SKM-1 treated with dmso at 0.1 percent for 144 hours (cell line): ENCODE measurements around the gene IL37.
"Not testable (repeated sequence)": the region's sequence is repeated elsewhere in the genome, so short reads cannot be mapped to it uniquely, and the experiment has no call there.

Source experiments
- DNase-seq: peaks from one replicate; lab custom pipeline; 2025; ENCODE audit not compliant: unreplicated experiment; lab: John Stamatoyannopoulos, UW

IL37 gene

DNA sequence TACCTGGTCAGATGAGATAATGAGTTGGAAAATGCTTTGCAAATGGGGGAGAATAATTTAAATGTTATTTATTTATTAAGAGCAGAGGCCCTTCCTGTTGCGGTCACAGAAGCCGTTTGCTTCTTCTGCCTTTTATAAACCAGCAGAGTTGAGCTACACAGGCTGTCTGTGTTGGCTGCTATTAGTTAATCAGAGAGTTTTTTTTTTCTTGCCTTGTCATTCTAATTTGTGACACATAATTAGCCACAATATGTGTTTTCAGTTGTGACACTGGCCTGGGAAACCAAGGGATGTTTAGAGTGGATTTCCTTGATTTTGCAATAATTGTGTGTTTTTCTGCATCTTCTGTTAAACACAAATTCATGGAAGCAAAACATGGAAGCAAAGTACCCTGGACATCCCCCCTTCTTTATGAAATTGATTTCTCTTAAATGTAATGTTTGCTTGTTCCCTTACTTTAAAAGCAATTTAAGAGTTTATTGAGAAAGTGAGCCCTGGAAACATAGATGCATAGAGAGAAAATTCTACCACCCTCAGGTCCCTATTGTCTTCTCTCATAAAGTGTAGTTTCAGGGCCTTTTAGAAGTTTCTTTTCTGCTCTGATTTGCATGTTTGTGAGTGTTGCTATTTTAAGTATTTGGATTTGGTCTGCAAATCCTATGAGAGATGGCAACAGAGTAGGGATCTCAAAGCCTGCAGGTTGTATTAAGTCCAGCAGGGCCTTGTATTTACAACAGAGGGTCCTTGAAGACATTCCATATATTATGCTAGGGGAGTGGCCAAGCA, 22.8 kb upstream of the IL37 start:
- no peak for DNase-seq

DNA sequence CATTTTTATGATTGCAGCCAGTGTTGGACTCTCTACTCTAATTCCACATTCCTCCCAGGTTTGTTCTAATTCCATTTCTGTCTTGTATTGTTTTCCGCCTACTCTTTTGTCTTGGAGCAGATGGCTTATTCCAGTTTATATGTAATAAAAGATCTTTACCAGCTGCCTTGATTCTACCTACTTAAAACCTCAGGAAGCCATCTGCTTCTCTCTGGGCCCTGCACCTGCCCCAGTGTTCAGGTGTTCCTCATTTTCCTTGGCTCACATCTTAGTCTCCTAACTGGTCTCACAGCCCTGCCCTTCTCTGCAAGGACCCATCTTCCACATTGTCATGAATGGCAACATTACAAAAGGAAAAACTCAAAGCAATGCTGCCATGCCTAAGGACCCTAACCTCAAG, 21.0 kb upstream of the IL37 start:
- no peak for DNase-seq

DNA sequence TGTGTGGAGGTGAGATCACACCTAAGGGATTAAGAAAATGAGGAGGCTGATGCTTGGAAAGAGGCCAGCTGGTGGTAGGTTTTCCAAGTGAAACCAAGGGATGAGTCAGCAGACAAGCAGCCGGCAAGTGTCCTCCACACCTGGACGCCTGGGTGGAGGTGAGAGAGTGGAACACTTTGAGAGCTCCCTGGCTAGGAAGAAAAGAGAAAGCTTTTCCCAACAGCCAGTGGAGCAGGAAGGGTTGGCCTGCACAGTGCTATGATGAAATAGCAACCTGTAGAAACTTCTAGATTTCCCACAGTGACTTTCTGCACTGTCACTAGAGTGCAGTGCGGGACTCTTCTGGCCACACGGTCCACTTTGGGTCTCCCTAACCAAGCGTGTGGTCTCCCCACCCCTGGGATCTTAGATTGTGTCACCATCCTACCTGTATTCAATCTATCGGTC, 19.6 kb upstream of the IL37 start:
- DNase-seq = no peak

DNA sequence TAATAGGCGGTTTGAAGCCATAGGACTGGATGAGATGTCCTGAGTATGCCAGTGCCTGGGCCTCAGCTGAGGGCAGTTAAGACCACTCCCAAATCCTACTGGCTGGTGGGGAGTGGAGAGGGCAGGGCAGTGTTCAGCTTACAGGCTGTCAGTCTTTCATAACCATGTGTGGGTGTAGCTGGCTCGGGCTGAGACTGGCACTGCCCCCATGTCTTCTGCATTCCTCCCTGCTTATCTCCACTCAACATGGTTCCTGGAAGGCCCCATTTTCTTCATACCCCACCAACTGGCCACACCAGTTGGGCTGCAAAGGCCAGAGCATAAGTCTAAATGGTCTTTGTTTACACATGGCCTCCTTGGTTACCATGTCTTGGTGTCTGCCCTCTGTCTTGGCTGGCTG, 17.2 kb upstream of the IL37 start:
- no peak for DNase-seq

DNA sequence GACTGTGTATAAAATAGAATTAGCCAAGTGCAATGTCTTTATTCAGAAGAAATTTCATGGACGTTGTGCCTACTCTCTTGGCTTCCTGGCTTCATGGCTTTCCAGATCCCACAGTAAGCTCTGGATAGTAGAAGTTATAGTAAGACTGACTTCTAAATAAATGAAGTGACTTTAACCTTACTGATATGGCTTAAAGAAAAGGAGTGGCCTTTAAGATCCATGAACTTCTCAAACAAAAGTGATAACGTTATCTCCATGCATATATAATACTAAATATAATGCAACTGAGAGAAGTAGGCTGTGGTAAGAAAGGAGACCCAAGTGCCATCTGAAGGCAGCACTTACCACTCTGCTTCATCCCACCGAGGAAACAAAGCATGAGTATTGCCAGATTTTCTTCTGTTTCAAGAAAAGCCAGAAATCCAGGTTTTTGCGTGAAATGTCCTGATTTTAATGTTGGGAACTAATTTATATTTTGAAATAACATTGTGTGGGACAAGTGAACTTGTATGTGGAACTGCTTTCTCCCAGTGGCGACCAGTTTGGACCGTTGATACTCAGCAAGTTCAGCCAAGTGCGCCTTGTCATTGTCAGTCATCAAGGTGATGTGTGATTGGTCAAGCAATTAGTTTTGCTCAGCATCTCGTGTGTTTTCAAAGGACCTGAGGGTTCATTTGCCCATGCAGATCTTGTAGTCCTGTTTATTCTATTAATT, 13.9 kb upstream of the IL37 start:
- DNase-seq = no peak

DNA sequence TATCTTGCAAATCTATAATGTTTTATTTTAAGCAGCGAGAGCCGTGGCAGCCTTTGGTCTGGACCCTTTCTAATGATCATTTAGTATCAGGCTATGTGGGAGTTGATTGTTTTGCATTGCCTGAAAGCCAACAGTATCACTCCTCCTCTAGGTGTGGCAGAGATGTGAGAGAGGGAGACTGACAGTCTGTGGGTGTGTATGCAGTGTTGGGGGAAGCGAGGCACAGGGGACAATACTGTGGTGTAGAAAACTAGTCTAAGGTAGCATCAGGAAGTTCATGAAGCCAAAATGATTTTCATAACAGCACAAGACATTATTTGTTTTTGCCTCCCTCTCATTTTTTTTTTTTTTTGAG, 13.4 kb upstream of the IL37 start:
- DNase-seq = no peak

DNA sequence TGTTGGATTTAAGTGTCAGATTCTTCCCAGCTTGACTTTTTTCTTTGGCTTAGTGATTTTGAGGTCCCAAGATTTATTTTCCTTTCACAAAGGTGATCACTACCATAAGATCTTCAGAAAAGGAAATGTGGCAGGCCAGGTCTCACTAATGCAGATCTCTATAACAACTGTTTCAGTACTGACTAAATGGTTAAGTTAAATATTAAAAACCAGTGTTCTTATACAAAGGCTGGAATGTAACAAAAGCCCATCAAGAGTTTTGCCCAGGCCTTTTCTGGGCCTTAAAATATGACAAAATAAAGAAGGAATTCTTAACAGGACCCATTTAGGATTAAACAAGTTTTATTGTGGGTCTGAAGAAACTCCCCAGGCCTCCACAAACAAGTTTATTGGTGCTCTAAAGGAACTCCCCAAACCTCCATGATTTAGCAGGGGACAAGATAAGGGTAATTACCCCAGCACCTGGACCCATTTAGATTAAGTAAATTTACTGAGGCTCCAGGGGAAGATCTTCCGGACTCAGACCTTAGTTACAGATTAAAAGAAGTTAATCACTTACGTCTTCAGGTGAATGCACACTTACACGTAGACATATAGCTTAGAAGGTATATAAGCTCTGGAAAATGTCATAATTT, 9.4 kb upstream of the IL37 start:
- not testable (repeated sequence) for DNase-seq

DNA sequence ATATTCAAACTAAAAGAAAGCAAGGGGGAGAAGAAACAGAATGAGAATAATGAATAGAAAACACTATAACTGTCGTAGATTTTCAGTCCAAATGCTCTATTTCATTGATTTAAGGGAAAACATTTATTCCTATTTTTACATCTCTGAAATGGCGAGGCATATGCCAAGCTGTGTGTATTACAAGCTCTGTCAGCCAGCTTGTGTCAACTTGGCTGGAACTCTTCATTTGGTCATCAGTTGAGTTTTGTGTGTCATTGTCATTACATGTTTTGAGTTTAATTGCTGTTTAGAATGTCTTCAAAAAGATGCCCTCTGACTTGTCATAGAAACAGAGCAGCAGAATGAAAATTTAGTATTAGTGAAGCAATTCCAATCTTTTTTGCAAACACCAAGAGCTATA, 8.1 kb upstream of the IL37 start:
- no peak for DNase-seq

DNA sequence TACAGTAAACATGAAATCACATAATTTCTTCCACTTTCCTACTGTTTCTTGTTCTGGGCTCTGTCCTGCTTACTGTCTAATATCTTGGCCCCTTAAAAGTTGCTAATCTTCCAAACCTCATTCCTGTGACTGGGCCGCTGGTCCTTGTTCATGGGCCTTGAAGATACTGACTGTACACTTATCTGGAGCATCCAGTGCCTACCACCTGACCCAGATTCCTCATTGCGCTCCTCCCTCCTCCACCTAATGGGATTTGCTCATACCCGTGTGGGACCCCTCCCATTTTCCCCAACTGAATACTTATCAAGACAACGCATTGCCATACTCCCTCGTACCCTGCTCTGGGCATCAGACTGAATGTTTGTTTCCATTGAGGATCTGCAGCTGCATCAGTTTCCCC, 6.1 kb upstream of the IL37 start:
- DNase-seq = no peak

DNA sequence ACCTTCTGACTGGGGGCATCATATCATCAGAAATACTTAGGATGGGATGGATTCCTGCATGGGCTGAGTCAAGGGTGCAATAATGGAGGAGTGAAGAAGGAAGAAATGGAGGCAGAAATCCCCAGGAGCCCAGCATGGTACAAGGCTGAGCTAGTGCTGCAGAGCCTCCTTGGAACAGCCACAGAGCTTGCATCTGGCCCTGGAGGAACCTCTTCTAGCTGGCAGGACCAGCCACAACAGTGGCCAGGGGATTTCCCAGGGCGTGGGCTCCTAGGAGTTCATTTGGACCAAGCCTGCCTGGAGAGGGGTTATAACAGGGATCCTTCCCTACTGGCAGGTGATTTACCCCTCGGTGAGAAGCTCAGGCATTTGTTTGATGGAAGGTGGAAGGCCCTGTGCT, 4.7 kb upstream of the IL37 start:
- no peak for DNase-seq

DNA sequence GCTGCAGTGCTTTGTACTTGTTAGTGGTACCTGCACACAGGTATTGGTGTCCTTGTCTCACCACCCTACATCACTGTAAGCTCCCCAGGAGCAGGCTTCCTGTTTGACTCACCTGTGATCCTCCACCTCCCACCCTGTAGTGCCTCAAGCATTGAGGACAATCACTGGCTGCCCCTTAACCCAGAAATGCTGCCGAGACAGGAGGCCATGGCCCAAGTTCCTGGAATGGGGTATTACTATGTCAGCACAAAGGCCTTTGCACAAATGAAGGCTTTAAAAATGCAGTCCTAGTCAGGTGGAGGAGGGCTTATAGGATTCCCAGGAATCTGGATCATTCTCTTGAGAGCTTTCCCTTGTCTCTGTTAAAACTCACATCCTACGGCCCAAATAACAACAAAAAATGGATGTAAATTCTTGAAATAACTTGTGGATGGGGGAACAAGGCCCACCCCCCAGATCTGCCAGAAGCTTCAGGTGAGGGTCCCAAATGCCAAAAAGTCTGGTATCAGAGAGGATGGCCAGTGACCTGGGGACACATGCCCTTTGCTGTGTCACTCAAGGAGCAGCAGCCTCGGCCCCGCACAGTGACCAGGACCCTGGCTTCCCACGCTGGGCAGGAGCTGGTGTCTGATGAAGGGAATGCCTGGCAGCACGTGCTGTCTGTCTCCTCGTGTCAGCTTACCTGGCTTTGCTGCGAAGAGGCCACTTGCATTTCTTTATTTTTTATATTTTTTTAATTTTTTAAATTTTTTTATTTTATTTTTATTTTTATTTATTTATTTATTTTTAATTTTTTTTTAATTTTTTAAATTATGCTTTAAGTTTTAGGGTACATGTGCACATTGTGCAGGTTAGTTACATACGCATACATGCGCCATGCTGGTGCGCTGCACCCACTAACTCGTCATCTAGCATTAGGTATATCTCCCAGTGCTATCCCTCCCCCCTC, 3.7 kb upstream of the IL37 start:
- DNase-seq = no peak

DNA sequence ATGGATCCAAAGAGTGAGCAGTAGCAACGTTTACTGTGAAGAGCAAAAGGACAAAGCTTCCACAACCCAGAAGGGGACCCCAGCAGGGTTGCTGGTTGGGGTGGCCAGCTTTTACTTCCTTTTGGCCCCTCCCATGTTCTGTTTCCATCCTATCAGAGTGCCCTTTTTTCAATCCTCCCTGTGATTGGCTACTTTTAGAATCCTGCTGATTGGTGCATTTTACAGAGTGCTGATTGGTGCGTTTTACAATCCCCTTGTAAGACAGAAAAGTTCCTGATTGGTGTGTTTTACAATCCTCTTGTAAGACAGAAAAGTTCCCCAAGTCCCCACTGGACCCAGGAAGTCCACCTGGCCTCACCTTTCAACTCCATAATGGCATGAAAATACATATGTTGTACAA, 2.4 kb upstream of the IL37 start:
- DNase-seq = not testable (repeated sequence)

DNA sequence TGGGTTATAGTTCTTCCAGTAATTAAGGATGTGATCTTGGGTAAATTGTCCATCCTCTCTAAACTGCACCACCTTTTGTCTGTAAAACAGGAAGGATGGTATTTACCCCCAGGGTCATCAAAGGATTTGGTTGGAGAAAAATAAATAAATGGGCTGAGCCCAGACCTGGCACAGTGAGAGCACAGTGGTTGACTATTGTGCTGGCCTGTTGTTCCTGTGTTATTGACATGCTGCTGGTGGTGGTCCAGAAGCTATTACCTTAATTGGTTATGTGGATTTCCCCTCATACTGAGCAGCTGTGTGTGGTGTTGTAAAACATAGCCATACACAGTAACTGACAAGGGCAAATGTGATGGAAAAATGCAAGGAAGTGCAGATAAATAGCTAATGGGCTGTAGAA, 746 bp upstream of the IL37 start:
- no peak for DNase-seq

DNA sequence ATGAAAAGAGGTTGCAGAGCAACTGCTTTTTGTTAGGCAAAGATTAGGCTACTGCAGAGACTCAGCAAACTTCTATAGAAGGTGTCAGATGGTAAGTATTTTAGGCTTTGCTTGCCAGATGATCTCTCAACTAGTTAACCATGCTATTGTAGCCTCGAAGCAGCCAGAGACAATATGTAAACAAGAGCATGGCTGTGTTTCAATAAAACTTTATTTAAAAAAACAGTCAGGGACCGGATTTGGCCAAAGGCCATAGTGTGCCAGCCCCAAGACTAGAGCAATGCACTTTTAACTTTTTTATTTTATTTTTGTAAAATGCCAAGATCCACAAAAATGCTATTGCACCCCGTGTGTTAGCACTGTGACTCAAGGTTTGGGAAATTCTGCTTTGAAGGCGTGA, 1.4 kb downstream of the IL37 start:
- no peak for DNase-seq

DNA sequence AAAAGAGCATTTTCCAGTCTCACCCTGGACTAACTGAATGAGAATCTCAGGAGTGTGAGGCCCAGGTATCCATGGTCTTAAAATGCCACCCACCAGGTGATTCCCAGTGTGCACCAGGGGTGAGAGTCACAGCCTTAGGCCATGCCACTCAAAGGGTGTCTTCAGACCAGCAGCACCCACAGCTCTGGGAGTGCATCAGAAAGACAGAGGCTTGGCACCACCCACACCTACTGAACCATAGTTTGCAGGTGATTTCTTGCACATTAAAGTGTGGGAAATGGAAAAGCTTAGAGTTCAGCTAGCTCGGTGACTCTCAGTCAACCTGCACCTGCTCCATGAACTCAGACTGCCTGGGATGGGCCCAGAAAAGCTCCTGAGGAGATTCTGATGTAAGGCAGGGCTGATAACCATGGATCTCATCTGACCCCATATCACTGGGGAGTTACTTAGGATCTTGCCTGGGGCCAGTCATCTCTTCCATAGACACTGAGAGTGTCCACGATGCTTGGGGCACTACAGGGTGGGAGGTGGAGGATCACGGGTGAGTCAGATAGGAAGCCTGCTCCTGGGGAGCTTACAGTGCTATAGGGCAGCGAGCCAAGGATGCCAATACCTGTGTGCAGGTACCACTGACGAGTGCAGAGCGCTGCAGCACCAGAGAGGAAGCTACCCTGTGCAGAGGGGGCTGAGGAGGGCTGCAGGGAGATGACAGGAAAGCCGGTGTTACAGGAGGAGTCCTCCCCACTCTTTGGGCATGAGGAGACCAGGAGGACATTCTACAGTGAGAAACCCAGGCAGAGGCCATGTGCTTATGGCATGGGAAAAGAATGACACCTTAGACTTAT, 4.6 kb downstream of the IL37 start:
- no peak for DNase-seq

DNA sequence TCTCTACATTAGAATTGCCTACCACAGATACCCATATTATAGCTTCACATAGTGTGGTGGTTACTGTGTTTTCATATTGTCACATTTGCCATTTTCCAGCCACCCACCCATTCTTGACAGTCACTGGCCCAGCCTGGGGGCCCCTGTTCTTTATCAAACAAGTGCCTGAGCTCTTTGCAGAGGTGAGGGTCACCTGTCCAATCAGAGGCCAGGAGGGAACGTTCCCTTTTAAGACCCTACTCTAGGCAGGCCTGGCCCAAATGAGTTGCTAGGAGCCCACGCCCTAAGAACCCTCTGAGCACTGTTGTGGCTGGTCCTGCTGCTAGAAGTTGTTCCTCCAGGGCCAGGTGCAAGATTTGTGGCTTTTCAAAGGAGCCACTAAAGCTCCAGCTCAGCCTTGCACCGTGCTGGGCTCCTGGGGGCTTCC, 5.2 kb downstream of the IL37 start:
- no peak for DNase-seq

DNA sequence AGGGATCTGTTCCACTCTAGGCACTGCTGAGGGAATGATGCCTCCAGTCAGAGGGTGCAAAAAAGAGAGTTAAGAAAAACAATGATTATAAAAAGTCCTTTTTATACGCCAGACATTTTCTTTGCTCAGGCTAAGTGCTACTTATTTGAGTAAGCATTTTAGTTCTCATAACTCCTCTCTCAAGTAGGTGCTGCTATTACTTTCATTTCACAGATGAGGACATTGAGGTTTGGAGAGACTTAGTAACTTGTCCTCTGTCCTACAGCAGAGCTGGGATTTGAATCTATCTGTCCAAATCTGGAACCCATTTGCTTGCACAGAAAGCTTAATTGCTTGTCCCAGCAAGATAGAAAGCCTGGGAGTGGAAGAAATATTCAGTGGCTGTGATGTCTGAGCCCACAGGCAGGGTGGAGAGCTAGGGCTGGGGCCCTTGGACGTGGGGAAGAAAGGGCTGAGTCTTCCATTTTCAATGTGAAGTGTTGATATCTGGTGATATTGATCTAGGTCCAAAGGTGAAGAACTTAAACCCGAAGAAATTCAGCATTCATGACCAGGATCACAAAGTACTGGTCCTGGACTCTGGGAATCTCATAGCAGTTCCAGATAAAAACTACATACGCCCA, 5.8 kb downstream of the IL37 start:
- DNase-seq = no peak

DNA sequence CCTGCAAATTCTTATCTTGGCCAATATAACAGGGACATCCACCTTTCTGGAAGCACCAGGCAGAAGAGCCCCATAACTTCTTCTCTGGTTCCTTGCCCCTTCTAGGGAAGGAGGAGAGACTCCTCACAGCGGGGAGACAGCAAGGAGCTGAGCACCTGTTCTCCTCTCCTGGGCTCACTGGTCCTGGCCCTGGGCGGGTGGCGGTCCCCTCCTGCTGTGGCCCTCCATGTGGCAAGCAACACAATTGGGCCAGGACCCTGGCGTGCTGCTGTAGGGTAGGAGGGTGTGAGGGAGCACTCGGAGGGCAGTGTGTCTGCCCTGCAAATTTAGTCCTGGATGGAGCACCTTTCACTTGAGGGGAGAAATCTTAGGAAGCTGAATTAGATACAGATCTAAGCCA, 6.9 kb downstream of the IL37 start:
- no peak for DNase-seq

DNA sequence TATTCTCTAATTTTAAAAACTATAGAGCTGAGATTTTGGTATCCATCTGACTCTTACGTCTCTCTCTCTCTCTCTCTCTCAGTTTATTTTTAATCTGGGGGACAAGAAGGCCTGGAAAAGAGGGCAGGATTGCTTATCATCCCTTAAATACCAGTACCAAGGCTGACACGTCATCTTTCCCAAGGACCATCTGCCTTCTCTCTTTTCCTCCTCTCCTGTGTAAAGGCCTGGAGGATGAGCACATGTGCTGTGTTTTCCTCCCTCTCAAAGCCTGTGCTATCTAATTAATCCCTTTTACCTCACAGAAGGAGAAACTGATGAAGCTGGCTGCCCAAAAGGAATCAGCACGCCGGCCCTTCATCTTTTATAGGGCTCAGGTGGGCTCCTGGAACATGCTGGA, 7.3 kb downstream of the IL37 start:
- DNase-seq = no peak

DNA sequence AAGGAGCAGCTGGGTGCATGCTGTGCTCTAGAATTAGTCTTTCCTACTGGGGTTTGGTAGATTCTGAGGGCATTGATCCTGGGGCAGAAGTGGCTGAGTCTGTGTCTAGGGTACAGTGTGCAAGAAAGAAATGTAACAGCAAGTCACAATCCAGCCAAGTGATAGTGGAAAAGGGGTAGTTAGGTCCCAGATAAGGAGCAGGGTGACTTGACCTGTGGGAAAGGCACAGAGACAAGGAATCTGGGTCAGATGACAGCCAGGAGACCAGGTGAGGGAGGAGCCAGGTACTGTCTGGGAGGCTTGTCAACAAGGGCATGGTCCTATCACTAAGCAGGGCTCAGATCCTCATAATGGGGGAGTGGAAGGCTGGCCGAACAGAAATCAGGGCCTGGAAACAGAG, 8.1 kb downstream of the IL37 start:
- no peak for DNase-seq
